IMR-90 (cell line): ENCODE data around the gene BCS1L.

Experiments
- ELK1 ChIP-seq: fragments of 150-350 bp; IDR thresholded peaks from 2 replicates; pipeline ENCODE4 v1.6.1; 2016; ENCODE audit warnings: low read depth, mild to moderate bottlenecking, low read length, moderate library complexity, borderline replicate concordance
- MAFK ChIP-seq: IDR thresholded peaks from 2 replicates; pipeline ENCODE4 v1.6.1; 2012; ENCODE audit warnings: low read depth, low read length, improper control_type of control experiment
- MAZ ChIP-seq: IDR thresholded peaks from 2 replicates; pipeline ENCODE4 v1.6.1; 2012; ENCODE audit warnings: low read depth, mild to moderate bottlenecking, low read length, improper control_type of control experiment, moderate library complexity, borderline replicate concordance
- MXI1 ChIP-seq: IDR thresholded peaks from 2 replicates; pipeline ENCODE4 v1.6.1; 2012; ENCODE audit warnings: low read depth, mild to moderate bottlenecking, low read length, moderate library complexity, borderline replicate concordance
- NFE2L2 ChIP-seq: fragments of 150-350 bp; IDR thresholded peaks from 2 replicates; pipeline ENCODE4 v1.6.1; 2016; ENCODE audit warnings: low read depth, mild to moderate bottlenecking, low read length
- POLR2A ChIP-seq: IDR thresholded peaks from 2 replicates; pipeline ENCODE4 v1.6.1; 2012; ENCODE audit warnings: mild to moderate bottlenecking, low read depth, low read length
- RAD21 ChIP-seq: IDR thresholded peaks from 2 replicates; pipeline ENCODE4 v1.6.1; 2012; ENCODE audit warnings: low read length, improper control_type of control experiment
- RFX5 ChIP-seq: IDR thresholded peaks from 2 replicates; pipeline ENCODE4 v1.8.0; 2012; ENCODE audit warnings: low read depth, mild to moderate bottlenecking, low read length, moderate library complexity
- TF ChIP-seq, protein P1 (sequence below): conservative IDR thresholded peaks from 2 replicates; pipeline ENCODE4 v1.5.1; 2012; ENCODE audit warnings: mild to moderate bottlenecking, low read depth, low read length, improper control_type of control experiment

DNA sequence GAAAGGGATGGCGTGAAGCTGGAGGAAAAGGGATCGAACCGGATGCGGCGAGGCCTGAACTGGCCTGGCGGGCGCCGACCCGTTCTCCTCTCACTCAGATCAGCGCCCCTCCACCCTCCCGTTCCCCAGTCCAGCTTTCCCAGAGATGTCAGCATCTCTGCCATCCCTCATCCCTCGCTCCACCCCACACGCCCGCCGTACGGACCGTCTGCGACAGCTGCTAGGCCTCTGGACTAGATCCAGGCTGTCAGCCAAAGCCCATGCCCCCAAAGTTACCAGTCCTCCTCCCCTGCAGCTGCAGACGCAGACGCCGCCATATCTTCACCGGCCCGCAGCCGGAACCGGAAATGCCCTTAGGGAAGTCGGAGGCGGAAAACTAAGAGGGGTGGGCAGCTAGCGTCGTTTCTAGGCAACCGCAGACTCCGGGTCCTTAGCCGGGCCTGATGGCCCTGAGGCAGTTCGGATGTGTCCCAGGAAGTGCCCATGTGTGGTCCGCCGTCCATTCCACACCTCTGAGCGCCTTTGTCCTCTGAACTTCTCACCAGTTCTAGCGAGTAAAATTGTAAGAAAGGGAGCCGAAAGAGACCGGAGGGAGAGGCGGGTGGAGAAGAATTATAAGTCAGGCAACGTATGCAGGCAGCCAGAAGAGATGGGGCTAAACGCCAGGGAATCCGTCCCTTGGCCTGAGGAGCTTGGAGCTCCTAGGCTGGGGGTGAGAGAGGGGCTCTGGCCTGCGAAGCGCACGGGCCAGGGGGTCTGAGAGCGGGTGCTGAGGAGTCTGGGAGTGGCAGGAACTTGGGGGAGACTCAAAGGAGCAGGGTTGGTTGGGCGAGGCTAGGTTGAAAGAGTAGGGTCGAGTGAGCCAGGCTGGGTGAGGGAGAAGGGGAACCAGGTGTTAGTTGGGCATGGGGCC is 12.4 kb downstream of the BCS1L start, which contains the start of the genes RNF25 and STK36:
- TF ChIP-seq POLR2A (peak; percentile 76), NFE2L2 (no peak), MXI1 (peak; percentile 88), RAD21 (no peak), ELK1 (no peak), MAZ (peak; percentile 57; the same call in 1 of the 2 replicates), RFX5 (no peak), MAFK (no peak)
- TF ChIP-seq, protein P1, sequence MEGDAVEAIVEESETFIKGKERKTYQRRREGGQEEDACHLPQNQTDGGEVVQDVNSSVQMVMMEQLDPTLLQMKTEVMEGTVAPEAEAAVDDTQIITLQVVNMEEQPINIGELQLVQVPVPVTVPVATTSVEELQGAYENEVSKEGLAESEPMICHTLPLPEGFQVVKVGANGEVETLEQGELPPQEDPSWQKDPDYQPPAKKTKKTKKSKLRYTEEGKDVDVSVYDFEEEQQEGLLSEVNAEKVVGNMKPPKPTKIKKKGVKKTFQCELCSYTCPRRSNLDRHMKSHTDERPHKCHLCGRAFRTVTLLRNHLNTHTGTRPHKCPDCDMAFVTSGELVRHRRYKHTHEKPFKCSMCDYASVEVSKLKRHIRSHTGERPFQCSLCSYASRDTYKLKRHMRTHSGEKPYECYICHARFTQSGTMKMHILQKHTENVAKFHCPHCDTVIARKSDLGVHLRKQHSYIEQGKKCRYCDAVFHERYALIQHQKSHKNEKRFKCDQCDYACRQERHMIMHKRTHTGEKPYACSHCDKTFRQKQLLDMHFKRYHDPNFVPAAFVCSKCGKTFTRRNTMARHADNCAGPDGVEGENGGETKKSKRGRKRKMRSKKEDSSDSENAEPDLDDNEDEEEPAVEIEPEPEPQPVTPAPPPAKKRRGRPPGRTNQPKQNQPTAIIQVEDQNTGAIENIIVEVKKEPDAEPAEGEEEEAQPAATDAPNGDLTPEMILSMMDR = no peak
